DOHH2 (cell line): ENCODE data around the gene RAB3C.

Source experiments
- EZH2phosphoT487 ChIP-seq: fragments of 200-600 bp; sonication (generic); IDR thresholded peaks from 2 replicates; pipeline ENCODE4 v1.6.1; 2017; ENCODE audit warnings: borderline replicate concordance, mild to moderate bottlenecking, antibody characterized with exemption, low read length, moderate library complexity, mixed read lengths
- TF ChIP-seq, protein P1 (sequence below): fragments of 200-600 bp; sonication (generic); IDR thresholded peaks from one replicate; pipeline ENCODE4 v1.5.1; 2014; ENCODE audit warnings: antibody characterized with exemption, mild to moderate bottlenecking, low read depth, low read length; ENCODE audit not compliant: poor library complexity, severe bottlenecking

DNA sequence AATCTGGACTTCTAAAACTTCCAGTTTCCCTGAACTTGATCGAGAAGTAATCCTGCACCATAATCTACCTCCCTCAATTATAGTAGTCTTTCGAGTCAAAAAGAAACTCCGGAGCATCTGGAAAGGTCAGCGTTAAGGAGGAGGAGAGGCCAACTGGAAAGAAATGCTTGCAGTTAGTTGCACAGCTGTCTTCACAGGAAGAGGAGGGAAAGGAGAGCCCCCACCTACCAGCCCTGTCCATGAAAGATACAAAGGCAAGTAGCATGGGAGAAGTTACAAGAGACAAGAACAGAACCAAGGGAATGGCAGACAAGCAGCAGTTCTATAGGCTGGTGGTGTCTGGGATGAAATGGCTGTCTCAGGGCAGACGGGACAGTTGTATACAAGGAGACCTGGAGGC, 170.6 kb downstream of the RAB3C start:
- TF ChIP-seq, protein P1, sequence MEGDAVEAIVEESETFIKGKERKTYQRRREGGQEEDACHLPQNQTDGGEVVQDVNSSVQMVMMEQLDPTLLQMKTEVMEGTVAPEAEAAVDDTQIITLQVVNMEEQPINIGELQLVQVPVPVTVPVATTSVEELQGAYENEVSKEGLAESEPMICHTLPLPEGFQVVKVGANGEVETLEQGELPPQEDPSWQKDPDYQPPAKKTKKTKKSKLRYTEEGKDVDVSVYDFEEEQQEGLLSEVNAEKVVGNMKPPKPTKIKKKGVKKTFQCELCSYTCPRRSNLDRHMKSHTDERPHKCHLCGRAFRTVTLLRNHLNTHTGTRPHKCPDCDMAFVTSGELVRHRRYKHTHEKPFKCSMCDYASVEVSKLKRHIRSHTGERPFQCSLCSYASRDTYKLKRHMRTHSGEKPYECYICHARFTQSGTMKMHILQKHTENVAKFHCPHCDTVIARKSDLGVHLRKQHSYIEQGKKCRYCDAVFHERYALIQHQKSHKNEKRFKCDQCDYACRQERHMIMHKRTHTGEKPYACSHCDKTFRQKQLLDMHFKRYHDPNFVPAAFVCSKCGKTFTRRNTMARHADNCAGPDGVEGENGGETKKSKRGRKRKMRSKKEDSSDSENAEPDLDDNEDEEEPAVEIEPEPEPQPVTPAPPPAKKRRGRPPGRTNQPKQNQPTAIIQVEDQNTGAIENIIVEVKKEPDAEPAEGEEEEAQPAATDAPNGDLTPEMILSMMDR = no peak
- no peak for TF ChIP-seq EZH2phosphoT487
